Right lobe of liver (tissue), 4 donors: ENCODE measurements around the gene TYW1B.
"Not testable (repeated sequence)": the region's sequence is repeated elsewhere in the genome, so short reads cannot be mapped to it uniquely, and the experiment has no call there.

Source experiments
- POLR2A ChIP-seq: fragments of 450-650 bp; IDR thresholded peaks from one replicate; pipeline ENCODE4 v1.6.1; 2017; ENCODE audit warnings: antibody characterized with exemption, mild to moderate bottlenecking
- TF ChIP-seq, protein P1 (sequence below), 4 donors: fragments of 200-600 bp in 3 of 4; fragments of 450-650 bp in 1 of 4; IDR thresholded peaks; one replicate each; pipeline versions ENCODE4 v1.5.1 to v1.8.0; 2016 to 2022; ENCODE audit warnings: antibody characterized with exemption in 4 of 4, mild to moderate bottlenecking in 2 of 4
- donor health status: DM: no; HTN: no; CAD: no.
- donor health status: DM: no; HTN: no; CAD: no.
- donor health status: DM: no; HTN: yes; CAD: no.

DNA sequence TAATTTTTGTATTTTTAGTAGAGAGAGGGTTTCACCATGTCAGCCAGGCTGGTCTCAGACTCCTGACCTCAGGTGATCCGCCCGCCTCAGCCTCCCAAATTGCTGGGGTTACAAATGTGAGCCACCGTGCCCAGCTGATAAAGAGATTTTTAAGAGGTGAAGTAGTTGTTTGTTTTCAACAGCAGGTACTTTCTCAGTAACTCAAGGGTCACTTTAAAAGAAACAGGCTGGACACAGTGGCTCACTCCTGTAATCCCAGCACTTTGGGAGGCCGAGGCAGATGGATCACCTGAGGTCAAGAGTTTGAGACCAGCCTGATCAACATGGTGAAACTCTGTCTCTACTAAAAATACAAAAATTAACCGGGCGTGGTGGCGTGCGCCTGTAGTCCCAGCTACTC, 24.2 kb downstream of the TYW1B start:
- not testable (repeated sequence) for TF ChIP-seq POLR2A
- TF ChIP-seq, protein P1, sequence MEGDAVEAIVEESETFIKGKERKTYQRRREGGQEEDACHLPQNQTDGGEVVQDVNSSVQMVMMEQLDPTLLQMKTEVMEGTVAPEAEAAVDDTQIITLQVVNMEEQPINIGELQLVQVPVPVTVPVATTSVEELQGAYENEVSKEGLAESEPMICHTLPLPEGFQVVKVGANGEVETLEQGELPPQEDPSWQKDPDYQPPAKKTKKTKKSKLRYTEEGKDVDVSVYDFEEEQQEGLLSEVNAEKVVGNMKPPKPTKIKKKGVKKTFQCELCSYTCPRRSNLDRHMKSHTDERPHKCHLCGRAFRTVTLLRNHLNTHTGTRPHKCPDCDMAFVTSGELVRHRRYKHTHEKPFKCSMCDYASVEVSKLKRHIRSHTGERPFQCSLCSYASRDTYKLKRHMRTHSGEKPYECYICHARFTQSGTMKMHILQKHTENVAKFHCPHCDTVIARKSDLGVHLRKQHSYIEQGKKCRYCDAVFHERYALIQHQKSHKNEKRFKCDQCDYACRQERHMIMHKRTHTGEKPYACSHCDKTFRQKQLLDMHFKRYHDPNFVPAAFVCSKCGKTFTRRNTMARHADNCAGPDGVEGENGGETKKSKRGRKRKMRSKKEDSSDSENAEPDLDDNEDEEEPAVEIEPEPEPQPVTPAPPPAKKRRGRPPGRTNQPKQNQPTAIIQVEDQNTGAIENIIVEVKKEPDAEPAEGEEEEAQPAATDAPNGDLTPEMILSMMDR (IDR thresholded peaks at IDR 0.05): not testable (repeated sequence)
